GM23338 (cell line): Measurements from ENCODE around the gene INSL4. TPM values are rescaled to one million over a fixed set of nuclear protein-coding genes. Genes with fewer than 3 reads are reported as not detected.

Source experiments
- ATAC-seq: fragments of 200-7000 bp; cut with Tn5 transposase; 3 replicates; pipeline ENCODE4 v1.9.1; 2020
- DNase-seq: peaks from one replicate; pipeline ENCODE4 v3.0.0-alpha.2; 2015; ENCODE audit warnings: low spot score
- H2AFZ ChIP-seq: fragments of 200-600 bp; sonication (generic); 2 replicates; pipeline ENCODE4 v1.8.0; 2016; ENCODE audit warnings: antibody characterized with exemption, mild to moderate bottlenecking, moderate library complexity
- H3F3A ChIP-seq: fragments of 200-600 bp; sonication (generic); replicated peaks from 2 replicates; pipeline ENCODE4 v1.8.0; 2017; ENCODE audit warnings: antibody characterized with exemption, mixed run types, low read depth
- H3K27ac ChIP-seq: fragments of 200-600 bp; sonication (generic); 2 replicates; pipeline ENCODE4 v1.6.1; 2016; ENCODE audit warnings: low read depth
- H3K27me3 ChIP-seq: fragments of 200-600 bp; sonication (generic); 2 replicates; pipeline ENCODE4 v1.8.0; 2016; ENCODE audit warnings: mild to moderate bottlenecking, mixed run types, moderate library complexity; ENCODE audit not compliant: insufficient read depth
- H3K36me3 ChIP-seq: fragments of 200-600 bp; sonication (generic); 2 replicates; pipeline ENCODE4 v1.8.0; 2016; ENCODE audit warnings: mild to moderate bottlenecking; ENCODE audit not compliant: insufficient read depth
- H3K4me1 ChIP-seq: fragments of 200-600 bp; sonication (generic); 2 replicates; pipeline ENCODE4 v1.8.0; 2016; ENCODE audit warnings: mild to moderate bottlenecking, moderate library complexity; ENCODE audit not compliant: insufficient read depth
- H3K4me2 ChIP-seq: fragments of 200-600 bp; sonication (generic); 2 replicates; pipeline ENCODE4 v1.7.1; 2017; ENCODE audit warnings: mixed run types
- H3K4me3 ChIP-seq: fragments of 200-600 bp; sonication (generic); 2 replicates; pipeline ENCODE4 v1.6.1; 2016; ENCODE audit warnings: mixed run types
- H3K79me2 ChIP-seq: fragments of 200-600 bp; sonication (generic); replicated peaks from 2 replicates; pipeline ENCODE4 v1.8.0; 2017; ENCODE audit warnings: mild to moderate bottlenecking; ENCODE audit not compliant: insufficient read depth
- H3K9me2 ChIP-seq: fragments of 200-600 bp; sonication (generic); 2 replicates; pipeline ENCODE4 v1.8.0; 2017; ENCODE audit not compliant: insufficient read depth
- H4K20me1 ChIP-seq: fragments of 200-600 bp; sonication (generic); replicated peaks from 2 replicates; pipeline ENCODE4 v1.8.0; 2017; ENCODE audit warnings: mild to moderate bottlenecking; ENCODE audit not compliant: insufficient read depth
- H3K27ac Mint-ChIP-seq: 2 replicates; pipeline ENCODE4 v1.8.0; 2020; ENCODE audit warnings: inconsistent platforms, mild to moderate bottlenecking, moderate library complexity, mixed read lengths
- H3K27me3 Mint-ChIP-seq: 3 replicates; pipeline ENCODE4 v1.8.0; 2022; ENCODE audit warnings: low read depth, mild to moderate bottlenecking, moderate library complexity, mixed read lengths, inconsistent platforms; ENCODE audit not compliant: insufficient read depth, poor library complexity
- H3K36me3 Mint-ChIP-seq: 3 replicates; pipeline ENCODE4 v1.8.0; 2021; ENCODE audit warnings: low read depth, mild to moderate bottlenecking, inconsistent platforms, moderate library complexity, mixed read lengths
- H3K4me1 Mint-ChIP-seq: 3 replicates; pipeline ENCODE4 v1.8.0; 2020; ENCODE audit warnings: mild to moderate bottlenecking, inconsistent platforms, mixed read lengths
- H3K4me3 Mint-ChIP-seq: 3 replicates; pipeline ENCODE4 v1.8.0; 2021; ENCODE audit warnings: moderate library complexity, mild to moderate bottlenecking, inconsistent platforms, mixed read lengths
- H3K9me3 Mint-ChIP-seq: 3 replicates; pipeline ENCODE4 v1.8.0; 2020; ENCODE audit warnings: moderate library complexity, mild to moderate bottlenecking, inconsistent platforms, mixed read lengths
- CREB1 ChIP-seq: fragments of 250-450 bp; sonication (Bioruptor Pico); IDR thresholded peaks from 2 replicates; pipeline ENCODE4 v1.5.0; 2020; ENCODE audit warnings: low read depth, mild to moderate bottlenecking, moderate library complexity
- CTCF ChIP-seq, 2 experiments: fragments of 200-600 bp in 1 of 2; sonication (generic) in 1 of 2; conservative IDR thresholded peaks; 2 replicates each; pipeline versions ENCODE4 v1.5.1 to v1.6.1; 2016 to 2017; ENCODE audit warnings: antibody characterized with exemption in 2 of 2, low read depth in 2 of 2, mild to moderate bottlenecking in 2 of 2, moderate library complexity in 1 of 2
- ETS1 ChIP-seq: IDR thresholded peaks from 2 replicates; pipeline ENCODE4 v1.6.1; 2016; ENCODE audit warnings: antibody characterized with exemption
- EZH2 ChIP-seq: fragments of 200-600 bp; sonication (generic); IDR thresholded peaks from one replicate; pipeline ENCODE4 v1.8.0; 2017; ENCODE audit warnings: antibody characterized with exemption, mild to moderate bottlenecking, low read depth; ENCODE audit not compliant: unreplicated experiment
- EZH2phosphoT487 ChIP-seq: fragments of 200-600 bp; sonication (generic); IDR thresholded peaks from one replicate; pipeline ENCODE4 v1.8.1; 2018; ENCODE audit warnings: antibody characterized with exemption; ENCODE audit not compliant: unreplicated experiment
- JUNB ChIP-seq: IDR thresholded peaks from one replicate; pipeline ENCODE4 v1.6.1; 2016; ENCODE audit warnings: antibody characterized with exemption; ENCODE audit not compliant: unreplicated experiment
- NANOG ChIP-seq: IDR thresholded peaks from 2 replicates; pipeline ENCODE4 v1.6.1; 2016; ENCODE audit warnings: antibody characterized with exemption, borderline replicate concordance
- POLR2AphosphoS5 ChIP-seq: IDR thresholded peaks from 2 replicates; pipeline ENCODE4 v1.6.1; 2016; ENCODE audit warnings: antibody characterized with exemption, low read depth
- REST ChIP-seq: IDR thresholded peaks from one replicate; pipeline ENCODE4 v1.6.1; 2018; ENCODE audit warnings: antibody characterized with exemption; ENCODE audit not compliant: unreplicated experiment
- STAT1 ChIP-seq: IDR thresholded peaks from one replicate; pipeline ENCODE4 v1.6.1; 2016; ENCODE audit warnings: antibody characterized with exemption; ENCODE audit not compliant: unreplicated experiment
- ZNF331 ChIP-seq: fragments of 250-450 bp; sonication (Bioruptor Pico); IDR thresholded peaks from 2 replicates; pipeline ENCODE4 v1.5.0; 2020; ENCODE audit warnings: low read depth, mild to moderate bottlenecking, moderate library complexity
- ZNF462 ChIP-seq: fragments of 250-450 bp; sonication (Bioruptor Pico); IDR thresholded peaks from 2 replicates; pipeline ENCODE4 v1.5.0; 2020; ENCODE audit warnings: mild to moderate bottlenecking, moderate library complexity
- polyA plus RNA-seq: library from polyadenylated mRNA; unstranded; fragments of >200 nt; fragmentation: Nextera tagmentation; extraction: Ambion mirVana; gene quantifications from 2 replicates; pipeline ENCODE4 v1.2.1, GENCODE V29; 2016
- total RNA-seq: library from RNA; depleted of rRNA; stranded (reverse); fragments of >200 nt; shearing (Covaris generic); gene quantifications from 2 replicates; pipeline ENCODE4 v1.2.3, GENCODE V29; 2014

INSL4 gene
- total and polyA plus RNA-seq, 2 experiments from 2014 or later, result not detected

GRCh38 chr9:5193345-5193744, 37.9 kb upstream of the INSL4 start:
- H3K36me3 Mint-ChIP-seq, result no peaks in the 10 kb centered on the region
- Histone ChIP-seq H4K20me1 (no peaks in the 10 kb centered on the region), H3F3A (no peaks in the 10 kb centered on the region), H3K27ac (no peak overlapping the region), H3K4me3 (no peak overlapping the region), H3K36me3 (no peaks in the 10 kb centered on the region), H2AFZ (no peak overlapping the region), H3K4me2 (no peak overlapping the region), H3K4me1 (no peaks in the 10 kb centered on the region), H3K9me2 (no peaks in the 10 kb centered on the region), H3K27me3 (no peaks in the 10 kb centered on the region), H3K79me2 (no peaks in the 10 kb centered on the region)
- no peak for TF ChIP-seq ETS1
- no peak for TF ChIP-seq POLR2AphosphoS5
- TF ChIP-seq JUNB, result no peak
- no peak for TF ChIP-seq NANOG
- no peak for TF ChIP-seq REST
- no peak for TF ChIP-seq CREB1 (CRISPR knock-in tag)
- TF ChIP-seq STAT1, result no peak
- no peak for TF ChIP-seq EZH2
- TF ChIP-seq ZNF462, result no peak
- TF ChIP-seq ZNF331 (CRISPR knock-in tag), result no peak
- no peak for TF ChIP-seq EZH2phosphoT487
- TF ChIP-seq CTCF (conservative IDR thresholded peaks at IDR 0.05; ENCODE audit: low read depth in 2 of 2), result no peak
- no peaks in the 10 kb centered on the region; the same call in 2 of the 3 replicates for H3K9me3 Mint-ChIP-seq
- H3K27me3 Mint-ChIP-seq, result peaks cover 8% of the 10 kb centered on the region
- H3K27ac Mint-ChIP-seq, result no peak overlapping the region
- DNase-seq (no peak), ATAC-seq (no peak)
- peaks cover 6% of the 10 kb centered on the region for H3K4me1 Mint-ChIP-seq
- no peak overlapping the region for H3K4me3 Mint-ChIP-seq
